Epithelial cell of proximal tubule (primary cell): ENCODE results near the gene KCNQ1. TPM values are rescaled to one million over a fixed set of nuclear protein-coding genes. Genes with fewer than 3 reads are reported as not detected.

Source experiments
- DNase-seq: peaks from one replicate; pipeline ENCODE4 v3.0.0-alpha.2; 2011; ENCODE audit warnings: low read depth
- H3K4me3 ChIP-seq: 2 replicates; pipeline ENCODE4 v1.5.1; 2011; ENCODE audit warnings: low read depth, mild to moderate bottlenecking, low read length
- total RNA-seq: library from RNA; depleted of rRNA; stranded (reverse); fragments of >200 nt; gene quantifications from 2 replicates; pipeline ENCODE4 v1.2.3, GENCODE V29; 2015
- TF ChIP-seq, protein P1 (sequence below): conservative IDR thresholded peaks from 2 replicates; pipeline ENCODE4 v1.5.1; 2012; ENCODE audit warnings: low read depth, mild to moderate bottlenecking, low read length

Gene KCNQ1
- total RNA-seq, 1 donor from 2014 or later = 0.46 TPM

DNA sequence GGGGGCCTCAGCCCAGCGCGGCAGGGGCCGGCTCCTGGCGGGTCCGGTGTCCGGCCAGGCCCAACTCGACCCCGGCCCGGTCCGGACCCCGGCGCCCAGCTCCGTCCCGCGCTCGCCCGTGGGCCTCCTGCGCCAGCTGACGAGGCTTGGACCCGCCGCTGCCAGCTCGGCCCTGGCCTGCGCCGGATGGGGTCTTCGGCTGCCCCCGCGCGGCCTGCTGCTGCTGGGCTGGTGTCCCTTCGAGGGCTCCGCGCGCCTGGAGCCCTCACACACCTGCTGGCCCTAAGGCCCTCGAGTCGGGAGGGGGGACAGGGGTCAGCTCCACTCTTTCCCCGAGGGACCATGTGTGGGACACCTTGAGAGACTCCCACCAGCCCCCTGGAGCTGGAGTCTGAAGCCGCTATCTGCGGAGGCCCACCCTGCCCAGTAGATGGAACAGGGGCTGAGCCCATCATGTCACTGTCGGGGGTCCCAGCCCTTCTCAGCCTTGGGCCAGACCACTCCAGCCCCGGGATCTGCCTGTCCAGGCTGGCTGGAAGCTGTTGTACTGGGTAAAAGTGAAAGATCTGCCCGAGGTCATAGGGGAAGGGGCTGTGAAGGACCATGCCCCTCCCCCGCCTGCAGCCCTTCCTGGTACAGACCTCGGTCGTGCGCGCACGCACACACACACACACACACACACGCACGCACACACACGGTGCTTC is 441.5 kb downstream of the KCNQ1 start:
- H3K4me3 ChIP-seq = peak overlapping the region; percentile 19
- DNase-seq = no peak
- TF ChIP-seq, protein P1, sequence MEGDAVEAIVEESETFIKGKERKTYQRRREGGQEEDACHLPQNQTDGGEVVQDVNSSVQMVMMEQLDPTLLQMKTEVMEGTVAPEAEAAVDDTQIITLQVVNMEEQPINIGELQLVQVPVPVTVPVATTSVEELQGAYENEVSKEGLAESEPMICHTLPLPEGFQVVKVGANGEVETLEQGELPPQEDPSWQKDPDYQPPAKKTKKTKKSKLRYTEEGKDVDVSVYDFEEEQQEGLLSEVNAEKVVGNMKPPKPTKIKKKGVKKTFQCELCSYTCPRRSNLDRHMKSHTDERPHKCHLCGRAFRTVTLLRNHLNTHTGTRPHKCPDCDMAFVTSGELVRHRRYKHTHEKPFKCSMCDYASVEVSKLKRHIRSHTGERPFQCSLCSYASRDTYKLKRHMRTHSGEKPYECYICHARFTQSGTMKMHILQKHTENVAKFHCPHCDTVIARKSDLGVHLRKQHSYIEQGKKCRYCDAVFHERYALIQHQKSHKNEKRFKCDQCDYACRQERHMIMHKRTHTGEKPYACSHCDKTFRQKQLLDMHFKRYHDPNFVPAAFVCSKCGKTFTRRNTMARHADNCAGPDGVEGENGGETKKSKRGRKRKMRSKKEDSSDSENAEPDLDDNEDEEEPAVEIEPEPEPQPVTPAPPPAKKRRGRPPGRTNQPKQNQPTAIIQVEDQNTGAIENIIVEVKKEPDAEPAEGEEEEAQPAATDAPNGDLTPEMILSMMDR = peak; percentile 4

DNA sequence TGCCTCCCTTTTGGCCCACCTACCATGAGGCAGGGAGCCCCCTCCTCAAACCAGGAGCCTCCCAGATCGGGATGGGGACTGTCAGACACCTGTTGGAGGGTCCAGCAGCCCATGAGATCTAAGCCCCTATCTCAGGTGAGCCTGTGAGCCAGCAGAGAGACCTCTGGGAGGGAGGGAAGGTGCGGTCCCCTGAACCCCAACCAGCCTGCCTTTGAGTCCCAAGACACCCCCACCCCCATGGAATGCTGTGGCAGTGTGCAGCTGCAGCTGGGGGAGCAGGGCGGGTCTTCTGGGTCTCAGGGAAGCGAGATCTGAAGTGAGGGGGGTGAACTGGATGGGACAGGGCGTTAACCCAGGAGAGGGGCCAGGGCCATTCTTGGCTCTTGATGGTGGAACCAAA is 442.1 kb downstream of the KCNQ1 start:
- TF ChIP-seq, protein P1 = no peak
- no peak for DNase-seq
- H3K4me3 ChIP-seq = no peak overlapping the region

DNA sequence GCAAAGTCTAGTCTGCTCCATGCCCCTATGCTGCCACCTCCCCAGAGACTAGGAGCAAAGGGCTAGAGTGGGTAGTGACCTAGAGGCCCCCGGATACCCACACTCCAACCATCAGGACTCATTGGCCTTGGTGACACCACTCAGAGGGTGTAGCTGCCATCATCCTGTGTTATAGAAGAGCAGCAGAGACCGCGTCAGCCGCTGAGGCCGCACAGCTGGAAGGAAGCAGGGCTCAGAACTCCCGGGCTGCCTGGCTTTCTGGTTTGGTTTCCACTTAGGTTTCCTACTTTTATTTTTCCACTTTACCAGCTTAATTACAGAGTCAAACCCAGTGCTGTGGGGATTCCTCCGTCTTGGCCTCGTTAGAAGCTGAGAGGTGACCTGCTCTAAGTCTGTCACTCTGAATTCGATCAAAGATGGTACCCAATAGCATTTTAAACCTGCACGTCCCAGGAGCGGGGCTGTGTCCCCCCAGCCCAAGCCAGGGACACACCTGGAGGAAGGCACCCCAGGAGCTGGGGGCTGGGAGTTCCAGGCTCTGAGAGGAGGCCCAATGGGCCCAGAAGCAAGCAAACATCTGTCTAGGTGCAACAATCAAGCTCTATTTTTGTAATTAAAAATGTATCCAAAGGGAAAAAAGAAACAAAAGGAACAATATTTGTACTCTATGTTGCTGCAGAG is 442.8 kb downstream of the KCNQ1 start:
- no peak for DNase-seq
- TF ChIP-seq, protein P1 = no peak
- no peak overlapping the region for H3K4me3 ChIP-seq

DNA sequence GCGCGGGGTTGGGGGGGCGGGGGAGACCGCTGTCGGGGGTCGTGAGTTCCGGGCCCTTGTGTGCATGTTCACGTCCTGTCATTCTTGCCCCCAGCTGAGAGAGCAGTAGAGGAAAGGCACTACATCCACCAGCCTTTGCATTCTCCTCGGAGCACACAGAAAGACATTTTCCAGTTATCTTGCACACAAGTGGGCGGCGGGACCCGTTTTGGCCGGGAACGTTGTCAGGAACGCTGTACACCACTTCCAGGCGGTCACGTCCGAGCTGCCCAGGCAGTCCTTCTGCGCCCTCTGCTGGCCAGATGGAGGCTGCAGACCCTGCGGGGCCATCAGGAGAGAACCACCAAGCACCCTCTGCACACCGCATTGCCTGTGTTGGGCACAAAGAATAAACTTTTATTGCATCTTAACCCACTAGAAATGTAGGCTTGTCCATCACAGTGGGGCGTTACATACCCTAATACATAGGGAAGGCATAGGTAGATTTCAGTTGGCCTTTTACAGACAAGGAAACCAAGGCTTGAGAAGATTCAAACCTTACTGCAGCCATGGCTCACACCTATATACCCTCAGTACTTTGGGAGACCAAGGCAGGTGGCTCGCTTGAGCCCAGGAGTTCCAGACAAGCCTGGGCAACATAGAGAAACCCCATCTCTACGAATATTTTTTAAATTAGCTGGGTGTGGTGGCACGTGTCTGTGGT is 443.6 kb downstream of the KCNQ1 start:
- H3K4me3 ChIP-seq = no peak overlapping the region
- TF ChIP-seq, protein P1 = peak; percentile 97
- no peak for DNase-seq

DNA sequence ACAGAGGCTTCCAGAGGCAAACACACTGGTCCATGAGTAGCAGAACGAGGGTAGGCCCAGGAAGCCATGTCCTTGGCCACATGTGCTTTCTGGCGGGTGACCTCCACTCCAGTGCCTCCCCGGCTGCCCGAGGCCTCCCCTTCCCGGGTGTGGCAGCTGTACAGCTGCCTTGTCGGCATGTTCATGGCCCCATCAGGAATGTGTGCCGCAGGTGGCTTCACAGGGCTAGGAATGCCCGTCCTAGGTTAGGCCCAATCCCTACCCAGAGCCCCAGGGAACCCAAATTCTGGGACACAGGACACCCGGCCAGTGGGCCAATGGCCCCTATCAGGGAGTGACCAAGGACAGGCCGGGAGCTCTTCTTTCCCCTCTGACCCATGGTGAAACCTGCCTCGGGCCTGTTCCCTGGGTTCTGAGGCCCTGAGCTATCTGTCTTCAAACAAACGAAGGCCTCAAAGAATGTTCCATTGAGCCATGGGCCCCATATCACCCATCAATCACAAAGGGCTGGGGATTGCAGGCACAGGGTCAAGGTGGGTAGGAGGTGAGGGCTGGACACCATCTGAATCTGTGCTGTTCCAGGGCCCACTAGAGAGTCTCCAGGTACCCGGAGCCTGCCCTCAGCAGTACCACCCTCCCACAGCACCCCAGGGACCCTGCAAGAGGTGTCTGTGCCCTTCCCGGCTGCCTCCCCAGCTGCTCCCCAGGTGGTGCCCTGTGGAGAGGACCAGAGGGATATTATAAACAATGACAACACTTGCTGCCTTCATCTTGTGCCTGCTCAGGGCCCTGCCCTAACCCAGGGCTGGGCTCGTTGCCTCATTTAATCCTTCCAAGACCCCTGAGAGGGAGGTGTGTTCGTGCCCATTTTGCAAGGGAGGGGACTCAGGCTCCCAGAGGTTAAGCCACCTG is 444.8 kb downstream of the KCNQ1 start:
- no peak for DNase-seq
- TF ChIP-seq, protein P1 = no peak
- H3K4me3 ChIP-seq = no peak overlapping the region

DNA sequence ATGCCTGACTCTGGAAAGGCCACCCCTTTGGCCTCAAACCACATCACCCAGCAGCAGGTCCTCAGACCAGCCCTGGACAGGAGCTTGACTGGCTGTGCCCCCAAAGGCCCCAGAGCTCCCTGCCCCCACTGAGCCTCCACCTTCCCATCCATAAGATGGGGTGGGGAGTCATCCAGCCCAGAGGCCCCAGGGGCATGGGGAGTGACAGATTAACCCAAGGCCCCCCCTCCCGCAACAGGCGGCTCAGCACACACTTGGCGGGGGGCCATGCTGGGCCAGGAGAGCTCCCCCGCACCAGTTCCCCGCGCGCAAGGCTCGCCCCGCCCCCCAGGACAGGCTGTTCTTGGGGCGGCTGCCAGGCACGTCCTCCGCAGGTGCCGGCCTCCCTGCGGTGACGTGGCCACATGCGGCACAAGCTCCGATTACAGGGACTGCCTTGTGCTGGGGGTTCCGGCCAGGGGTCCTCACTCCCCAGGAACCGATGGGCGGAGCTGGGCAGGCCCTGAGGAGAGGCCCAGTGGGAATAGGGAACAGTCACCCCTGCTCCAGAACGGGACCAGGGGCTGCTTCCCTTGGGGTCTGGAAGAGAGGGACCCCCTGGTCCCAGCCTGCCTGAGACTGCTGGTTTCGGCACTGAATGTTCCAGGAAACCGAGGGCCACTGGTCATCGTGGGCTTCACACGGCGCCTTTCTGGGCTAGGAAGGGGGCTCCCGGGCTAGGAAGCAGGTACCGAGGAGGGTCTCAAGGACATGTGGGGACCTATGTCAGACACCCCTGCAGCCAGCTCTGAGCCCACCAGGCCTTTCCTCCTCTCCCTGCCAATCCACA is 445.9 kb downstream of the KCNQ1 start:
- DNase-seq = no peak
- peak overlapping the region; percentile 16 for H3K4me3 ChIP-seq

More for the DNA sequence above, 445.9 kb downstream of the KCNQ1 start:
- TF ChIP-seq, protein P1 = no peak
